ENCODE results near the gene ALDH7A1.

DNA sequence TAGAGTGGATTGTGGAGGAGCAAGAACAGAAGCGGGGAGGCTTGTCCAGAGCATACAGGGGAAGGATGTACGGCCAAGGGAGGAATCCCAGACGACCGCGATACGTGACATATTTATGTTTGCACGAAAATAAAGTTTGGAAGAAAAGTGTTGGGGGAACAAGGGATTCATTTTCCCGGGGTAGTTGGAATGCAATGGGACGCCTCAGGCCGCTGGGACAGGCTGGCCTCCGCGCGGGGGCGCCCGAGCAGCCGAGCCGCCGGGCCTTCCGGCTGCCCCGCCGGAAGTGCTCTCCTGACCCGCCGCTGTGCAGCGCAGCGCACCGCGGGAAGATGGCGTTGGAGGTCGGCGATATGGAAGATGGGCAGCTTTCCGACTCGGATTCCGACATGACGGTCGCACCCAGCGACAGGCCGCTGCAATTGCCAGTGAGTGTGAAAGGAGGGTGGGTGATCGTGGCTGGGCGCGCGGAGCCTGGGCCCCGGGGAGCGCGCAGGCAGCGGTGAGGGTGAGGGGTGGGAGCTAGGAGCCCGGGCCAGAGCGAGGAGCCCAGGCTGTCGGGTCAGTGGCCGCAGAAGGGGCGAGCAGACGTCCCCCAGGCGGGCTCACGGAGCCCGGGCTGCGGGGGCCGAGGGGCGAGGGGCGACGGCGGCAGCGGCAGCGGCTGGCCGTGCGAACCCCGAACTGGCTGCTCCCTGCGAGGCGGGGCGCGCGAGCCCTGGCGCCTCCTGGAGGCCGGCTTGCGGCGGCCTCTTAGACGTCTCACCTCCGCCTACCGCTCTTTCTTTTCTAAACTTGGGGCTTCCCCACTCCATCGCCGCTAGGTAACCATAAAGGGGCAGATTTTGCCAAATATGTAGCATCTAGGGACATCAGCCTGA, 5.9 kb upstream of the ALDH7A1 start, which contains the start of gene PHAX:
- no peak for TF ChIP-seq EZH2phosphoT487 (IDR thresholded peaks at IDR 0.05)
- TF ChIP-seq, protein P1, sequence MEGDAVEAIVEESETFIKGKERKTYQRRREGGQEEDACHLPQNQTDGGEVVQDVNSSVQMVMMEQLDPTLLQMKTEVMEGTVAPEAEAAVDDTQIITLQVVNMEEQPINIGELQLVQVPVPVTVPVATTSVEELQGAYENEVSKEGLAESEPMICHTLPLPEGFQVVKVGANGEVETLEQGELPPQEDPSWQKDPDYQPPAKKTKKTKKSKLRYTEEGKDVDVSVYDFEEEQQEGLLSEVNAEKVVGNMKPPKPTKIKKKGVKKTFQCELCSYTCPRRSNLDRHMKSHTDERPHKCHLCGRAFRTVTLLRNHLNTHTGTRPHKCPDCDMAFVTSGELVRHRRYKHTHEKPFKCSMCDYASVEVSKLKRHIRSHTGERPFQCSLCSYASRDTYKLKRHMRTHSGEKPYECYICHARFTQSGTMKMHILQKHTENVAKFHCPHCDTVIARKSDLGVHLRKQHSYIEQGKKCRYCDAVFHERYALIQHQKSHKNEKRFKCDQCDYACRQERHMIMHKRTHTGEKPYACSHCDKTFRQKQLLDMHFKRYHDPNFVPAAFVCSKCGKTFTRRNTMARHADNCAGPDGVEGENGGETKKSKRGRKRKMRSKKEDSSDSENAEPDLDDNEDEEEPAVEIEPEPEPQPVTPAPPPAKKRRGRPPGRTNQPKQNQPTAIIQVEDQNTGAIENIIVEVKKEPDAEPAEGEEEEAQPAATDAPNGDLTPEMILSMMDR (IDR thresholded peaks at IDR 0.05) = peak; percentile 69

Data from neural progenitor cell (in vitro differentiated cells).